GM23338 (cell line): Measurements from ENCODE around the gene PPP2R5A. TPM values are rescaled to one million over a fixed set of nuclear protein-coding genes. Genes with fewer than 3 reads are reported as not detected.

Experiments used
- ATAC-seq: fragments of 200-7000 bp; cut with Tn5 transposase; 3 replicates; pipeline ENCODE4 v1.9.1; 2020
- DNase-seq: peaks from one replicate; pipeline ENCODE4 v3.0.0-alpha.2; 2015; ENCODE audit warnings: low spot score
- H2AFZ ChIP-seq: fragments of 200-600 bp; sonication (generic); 2 replicates; pipeline ENCODE4 v1.8.0; 2016; ENCODE audit warnings: antibody characterized with exemption, mild to moderate bottlenecking, moderate library complexity
- H3F3A ChIP-seq: fragments of 200-600 bp; sonication (generic); replicated peaks from 2 replicates; pipeline ENCODE4 v1.8.0; 2017; ENCODE audit warnings: antibody characterized with exemption, mixed run types, low read depth
- H3K27ac ChIP-seq: fragments of 200-600 bp; sonication (generic); 2 replicates; pipeline ENCODE4 v1.6.1; 2016; ENCODE audit warnings: low read depth
- H3K27me3 ChIP-seq: fragments of 200-600 bp; sonication (generic); 2 replicates; pipeline ENCODE4 v1.8.0; 2016; ENCODE audit warnings: mild to moderate bottlenecking, mixed run types, moderate library complexity; ENCODE audit not compliant: insufficient read depth
- H3K36me3 ChIP-seq: fragments of 200-600 bp; sonication (generic); 2 replicates; pipeline ENCODE4 v1.8.0; 2016; ENCODE audit warnings: mild to moderate bottlenecking; ENCODE audit not compliant: insufficient read depth
- H3K4me1 ChIP-seq: fragments of 200-600 bp; sonication (generic); 2 replicates; pipeline ENCODE4 v1.8.0; 2016; ENCODE audit warnings: mild to moderate bottlenecking, moderate library complexity; ENCODE audit not compliant: insufficient read depth
- H3K4me2 ChIP-seq: fragments of 200-600 bp; sonication (generic); 2 replicates; pipeline ENCODE4 v1.7.1; 2017; ENCODE audit warnings: mixed run types
- H3K4me3 ChIP-seq: fragments of 200-600 bp; sonication (generic); 2 replicates; pipeline ENCODE4 v1.6.1; 2016; ENCODE audit warnings: mixed run types
- H3K79me2 ChIP-seq: fragments of 200-600 bp; sonication (generic); replicated peaks from 2 replicates; pipeline ENCODE4 v1.8.0; 2017; ENCODE audit warnings: mild to moderate bottlenecking; ENCODE audit not compliant: insufficient read depth
- H3K9me2 ChIP-seq: fragments of 200-600 bp; sonication (generic); 2 replicates; pipeline ENCODE4 v1.8.0; 2017; ENCODE audit not compliant: insufficient read depth
- H4K20me1 ChIP-seq: fragments of 200-600 bp; sonication (generic); replicated peaks from 2 replicates; pipeline ENCODE4 v1.8.0; 2017; ENCODE audit warnings: mild to moderate bottlenecking; ENCODE audit not compliant: insufficient read depth
- H3K27ac Mint-ChIP-seq: 2 replicates; pipeline ENCODE4 v1.8.0; 2020; ENCODE audit warnings: inconsistent platforms, mild to moderate bottlenecking, moderate library complexity, mixed read lengths
- H3K27me3 Mint-ChIP-seq: 3 replicates; pipeline ENCODE4 v1.8.0; 2022; ENCODE audit warnings: low read depth, mild to moderate bottlenecking, moderate library complexity, mixed read lengths, inconsistent platforms; ENCODE audit not compliant: insufficient read depth, poor library complexity
- H3K36me3 Mint-ChIP-seq: 3 replicates; pipeline ENCODE4 v1.8.0; 2021; ENCODE audit warnings: low read depth, mild to moderate bottlenecking, inconsistent platforms, moderate library complexity, mixed read lengths
- H3K4me1 Mint-ChIP-seq: 3 replicates; pipeline ENCODE4 v1.8.0; 2020; ENCODE audit warnings: mild to moderate bottlenecking, inconsistent platforms, mixed read lengths
- H3K4me3 Mint-ChIP-seq: 3 replicates; pipeline ENCODE4 v1.8.0; 2021; ENCODE audit warnings: moderate library complexity, mild to moderate bottlenecking, inconsistent platforms, mixed read lengths
- H3K9me3 Mint-ChIP-seq: 3 replicates; pipeline ENCODE4 v1.8.0; 2020; ENCODE audit warnings: moderate library complexity, mild to moderate bottlenecking, inconsistent platforms, mixed read lengths
- CTCF ChIP-seq, 2 experiments: fragments of 200-600 bp in 1 of 2; sonication (generic) in 1 of 2; conservative IDR thresholded peaks; 2 replicates each; pipeline versions ENCODE4 v1.5.1 to v1.6.1; 2016 to 2017; ENCODE audit warnings: antibody characterized with exemption in 2 of 2, low read depth in 2 of 2, mild to moderate bottlenecking in 2 of 2, moderate library complexity in 1 of 2
- ETS1 ChIP-seq: IDR thresholded peaks from 2 replicates; pipeline ENCODE4 v1.6.1; 2016; ENCODE audit warnings: antibody characterized with exemption
- EZH2 ChIP-seq: fragments of 200-600 bp; sonication (generic); IDR thresholded peaks from one replicate; pipeline ENCODE4 v1.8.0; 2017; ENCODE audit warnings: antibody characterized with exemption, mild to moderate bottlenecking, low read depth; ENCODE audit not compliant: unreplicated experiment
- EZH2phosphoT487 ChIP-seq: fragments of 200-600 bp; sonication (generic); IDR thresholded peaks from one replicate; pipeline ENCODE4 v1.8.1; 2018; ENCODE audit warnings: antibody characterized with exemption; ENCODE audit not compliant: unreplicated experiment
- JUNB ChIP-seq: IDR thresholded peaks from one replicate; pipeline ENCODE4 v1.6.1; 2016; ENCODE audit warnings: antibody characterized with exemption; ENCODE audit not compliant: unreplicated experiment
- NANOG ChIP-seq: IDR thresholded peaks from 2 replicates; pipeline ENCODE4 v1.6.1; 2016; ENCODE audit warnings: antibody characterized with exemption, borderline replicate concordance
- POLR2AphosphoS5 ChIP-seq: IDR thresholded peaks from 2 replicates; pipeline ENCODE4 v1.6.1; 2016; ENCODE audit warnings: antibody characterized with exemption, low read depth
- REST ChIP-seq: IDR thresholded peaks from one replicate; pipeline ENCODE4 v1.6.1; 2018; ENCODE audit warnings: antibody characterized with exemption; ENCODE audit not compliant: unreplicated experiment
- STAT1 ChIP-seq: IDR thresholded peaks from one replicate; pipeline ENCODE4 v1.6.1; 2016; ENCODE audit warnings: antibody characterized with exemption; ENCODE audit not compliant: unreplicated experiment
- ZNF114 ChIP-seq: fragments of 250-450 bp; sonication (Bioruptor Pico); IDR thresholded peaks from 2 replicates; pipeline ENCODE4 v1.5.0; 2020; ENCODE audit warnings: mild to moderate bottlenecking, moderate library complexity
- ZNF331 ChIP-seq: fragments of 250-450 bp; sonication (Bioruptor Pico); IDR thresholded peaks from 2 replicates; pipeline ENCODE4 v1.5.0; 2020; ENCODE audit warnings: low read depth, mild to moderate bottlenecking, moderate library complexity
- polyA plus RNA-seq: library from polyadenylated mRNA; unstranded; fragments of >200 nt; fragmentation: Nextera tagmentation; extraction: Ambion mirVana; gene quantifications from 2 replicates; pipeline ENCODE4 v1.2.1, GENCODE V29; 2016
- total RNA-seq: library from RNA; depleted of rRNA; stranded (reverse); fragments of >200 nt; shearing (Covaris generic); gene quantifications from 2 replicates; pipeline ENCODE4 v1.2.3, GENCODE V29; 2014

Gene PPP2R5A
- total and polyA plus RNA-seq, 2 experiments from 2014 or later, result 16.2 to 43.5 TPM

GRCh38 chr1:212256369-212256768, 28.8 kb upstream of the PPP2R5A start:
- Mint-ChIP-seq H3K36me3 (no peaks in the 10 kb centered on the region), H3K27me3 (peaks cover 3% of the 10 kb centered on the region), H3K27ac (no peak overlapping the region), H3K4me3 (no peak overlapping the region), H3K9me3 (no peaks in the 10 kb centered on the region; the same call in 2 of the 3 replicates), H3K4me1 (peaks cover 15% of the 10 kb centered on the region)
- Histone ChIP-seq H3K79me2 (no peaks in the 10 kb centered on the region), H4K20me1 (no peaks in the 10 kb centered on the region), H3K36me3 (no peaks in the 10 kb centered on the region), H3K27me3 (no peaks in the 10 kb centered on the region), H3K4me3 (no peak overlapping the region), H3K4me1 (peaks cover 4% of the 10 kb centered on the region; the same call in 1 of the 2 replicates), H3K27ac (no peak overlapping the region), H3K4me2 (no peak overlapping the region), H2AFZ (no peak overlapping the region), H3F3A (no peaks in the 10 kb centered on the region), H3K9me2 (no peaks in the 10 kb centered on the region; the same call in 1 of the 2 replicates)
- DNase-seq (no peak), ATAC-seq (no peak)
- TF ChIP-seq ETS1 (no peak), POLR2AphosphoS5 (no peak), EZH2 (no peak), ZNF114 (CRISPR knock-in tag) (no peak), EZH2phosphoT487 (no peak), JUNB (no peak), NANOG (no peak), ZNF331 (no peak), CTCF (conservative IDR thresholded peaks at IDR 0.05; ENCODE audit: low read depth in 2 of 2) (no peak)

DNA sequence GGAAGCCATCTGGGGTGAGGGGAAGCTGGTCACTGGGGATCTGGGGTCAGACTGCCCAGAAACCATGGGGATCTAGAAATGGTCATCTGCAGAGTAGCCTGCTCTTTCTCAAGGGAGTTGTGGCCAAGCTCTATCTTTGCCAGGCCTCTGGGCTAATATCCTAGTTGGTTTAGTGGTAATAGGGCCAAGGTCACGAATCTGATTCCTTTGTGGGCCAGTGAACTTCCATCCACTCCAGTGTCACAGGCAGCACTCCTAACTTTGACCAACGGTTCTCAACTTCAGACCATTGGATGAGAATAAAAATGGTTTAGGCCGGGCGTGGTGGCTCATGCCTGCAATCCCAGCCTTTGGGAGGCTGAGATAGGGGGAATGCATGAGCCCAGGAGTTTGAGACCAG, 28.1 kb upstream of the PPP2R5A start:
- no peaks in the 10 kb centered on the region for H3K36me3 Mint-ChIP-seq
- no peaks in the 10 kb centered on the region; the same call in 2 of the 3 replicates for H3K9me3 Mint-ChIP-seq
- H3K4me3 Mint-ChIP-seq, result no peak overlapping the region
- peaks cover 21% of the 10 kb centered on the region for H3K4me1 Mint-ChIP-seq
- no peak overlapping the region for H2AFZ ChIP-seq
- H3K9me2 ChIP-seq, result no peaks in the 10 kb centered on the region; the same call in 1 of the 2 replicates
- H3K79me2 ChIP-seq, result no peaks in the 10 kb centered on the region
- DNase-seq (no peak), ATAC-seq (no peak)
- H3K27me3 ChIP-seq, result no peaks in the 10 kb centered on the region
- H3K4me1 ChIP-seq, result peaks cover 10% of the 10 kb centered on the region; the same call in 1 of the 2 replicates
- H3K27ac Mint-ChIP-seq, result no peak overlapping the region
- H3K4me2 ChIP-seq, result no peak overlapping the region
- H4K20me1 ChIP-seq, result no peaks in the 10 kb centered on the region
- peaks cover 2% of the 10 kb centered on the region for H3K27me3 Mint-ChIP-seq
- H3K36me3 ChIP-seq, result no peaks in the 10 kb centered on the region
- no peak overlapping the region for H3K27ac ChIP-seq
- H3K4me3 ChIP-seq, result no peak overlapping the region
- no peaks in the 10 kb centered on the region for H3F3A ChIP-seq
- no peak for TF ChIP-seq JUNB
- no peak for TF ChIP-seq EZH2
- TF ChIP-seq ZNF114 (CRISPR knock-in tag), result no peak
- TF ChIP-seq REST, result no peak
- no peak for TF ChIP-seq ETS1
- TF ChIP-seq STAT1, result no peak
- no peak for TF ChIP-seq EZH2phosphoT487
